Glutamatergic neuron (in vitro differentiated cells): Measurements from ENCODE around the gene ZNF419. TPM values are rescaled to one million over a fixed set of nuclear protein-coding genes. Genes with fewer than 3 reads are reported as not detected.
"Not testable (repeated sequence)": the region's sequence is repeated elsewhere in the genome, so short reads cannot be mapped to it uniquely, and the experiment has no call there.

Experiments used
- DNase-seq: peaks from one replicate; pipeline ENCODE4 v3.0.0; 2022
- H3K27ac Mint-ChIP-seq: one replicate; pipeline ENCODE4 v1.8.0; 2020; ENCODE audit warnings: mild to moderate bottlenecking, mixed read lengths, inconsistent platforms; ENCODE audit not compliant: unreplicated experiment
- H3K27me3 Mint-ChIP-seq: one replicate; pipeline ENCODE4 v1.8.0; 2020; ENCODE audit warnings: mild to moderate bottlenecking, moderate library complexity, mixed read lengths, inconsistent platforms; ENCODE audit not compliant: unreplicated experiment
- H3K36me3 Mint-ChIP-seq: one replicate; pipeline ENCODE4 v1.8.0; 2020; ENCODE audit warnings: mild to moderate bottlenecking, mixed read lengths, inconsistent platforms; ENCODE audit not compliant: unreplicated experiment
- H3K4me1 Mint-ChIP-seq: one replicate; pipeline ENCODE4 v1.8.0; 2020; ENCODE audit warnings: mild to moderate bottlenecking, low read depth, mixed read lengths, inconsistent platforms; ENCODE audit not compliant: unreplicated experiment
- H3K4me3 Mint-ChIP-seq: one replicate; pipeline ENCODE4 v1.8.0; 2020; ENCODE audit warnings: mild to moderate bottlenecking, mixed read lengths, inconsistent platforms; ENCODE audit not compliant: unreplicated experiment
- H3K9me3 Mint-ChIP-seq: one replicate; pipeline ENCODE4 v1.8.0; 2020; ENCODE audit warnings: mild to moderate bottlenecking, moderate library complexity, mixed read lengths, inconsistent platforms; ENCODE audit not compliant: unreplicated experiment
- CTCF ChIP-seq: fragments of 200-600 bp; sonication (generic); IDR thresholded peaks from one replicate; pipeline ENCODE4 v1.5.0; 2021; ENCODE audit not compliant: partially characterized antibody, unreplicated experiment
- total RNA-seq: library from RNA; stranded (reverse); fragmentation: NEBNext Ultra II Directional; extraction: Animal tissue kit (Norgen Biotek cat#: 25700); gene quantifications from one replicate; pipeline ENCODE4 v1.2.1, GENCODE V29; 2021; ENCODE audit not compliant: unreplicated experiment

The ZNF419 gene
- total RNA-seq, 1 donor from 2014 or later = 17.7 TPM

- H3K36me3 Mint-ChIP-seq = peaks cover 61% of the 10 kb centered on the region
Observed at GRCh38 chr19:57477191-57478008, 10.2 kb upstream of the ZNF419 start, which contains the start of gene ZNF772. ZNF772 (minus strand) TSS chr19:57477566; CDS start chr19:57477309, 257 bp downstream.

GRCh38 chr19:57488299-57488644, 722 bp downstream of the ZNF419 start:
- not testable (repeated sequence) for H3K4me1 Mint-ChIP-seq, H3K27me3 Mint-ChIP-seq, H3K9me3 Mint-ChIP-seq, DNase-seq, H3K27ac Mint-ChIP-seq
- Mint-ChIP-seq H3K36me3 (peaks cover 22% of the 10 kb centered on the region), H3K4me3 (peak overlapping the region; percentile 93)

More at GRCh38 chr19:57477191-57478008, 10.2 kb upstream of the ZNF419 start, which contains the start of gene ZNF772:
- TF ChIP-seq CTCF = peak; percentile 96
- peak; percentile 95 for DNase-seq
- no peaks in the 10 kb centered on the region for H3K4me1 Mint-ChIP-seq
- peak within 1 kb of the TSS; percentile 99 for H3K4me3 Mint-ChIP-seq
- H3K27me3 Mint-ChIP-seq = peaks cover 3% of the 10 kb centered on the region
- peak within 1 kb of the TSS; percentile 96 for H3K27ac Mint-ChIP-seq
- H3K9me3 Mint-ChIP-seq = peaks cover 36% of the 10 kb centered on the region

- H3K4me3 Mint-ChIP-seq = peak overlapping the region; percentile 74
Observed at GRCh38 chr19:57499332-57499679, 11.8 kb downstream of the ZNF419 start.

DNA sequence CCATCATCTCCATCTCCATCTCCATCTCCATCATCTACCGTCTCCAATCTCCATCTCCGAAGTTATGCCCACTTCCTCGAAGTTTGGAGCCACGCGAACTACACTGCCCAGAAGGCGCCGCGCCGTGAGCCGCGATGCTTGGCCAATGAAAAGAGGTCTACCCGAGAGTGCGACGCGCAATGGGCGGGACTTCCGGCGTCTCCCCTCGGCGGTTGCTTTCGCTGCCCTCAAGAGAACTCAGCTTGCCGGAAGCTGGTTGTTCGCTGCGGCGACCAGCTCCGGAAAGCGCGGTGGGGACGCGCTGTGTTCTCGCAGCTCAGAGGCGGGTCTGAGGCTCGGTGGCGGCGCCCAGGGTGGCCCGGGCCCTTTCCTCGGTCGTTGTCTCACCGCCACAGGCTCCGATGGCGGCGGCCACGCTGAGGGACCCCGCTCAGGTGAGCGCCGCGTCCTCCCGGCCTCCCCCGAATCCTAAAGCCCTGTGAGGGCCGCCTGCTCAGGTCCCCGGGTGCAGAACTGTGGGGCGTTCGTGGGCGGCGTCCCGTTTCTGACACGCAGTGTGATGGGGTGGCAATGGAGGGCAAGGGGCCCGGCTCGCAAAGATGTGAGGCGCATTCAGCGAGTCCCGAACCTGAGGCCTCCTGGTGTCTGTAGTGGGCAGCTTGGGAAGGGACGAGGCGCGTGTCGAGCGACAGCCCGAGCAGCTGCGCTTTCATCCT, 12.3 kb downstream of the ZNF419 start, which contains the start of gene ZNF773:
TSS of gene ZNF773 (plus strand) at position 259 of the 716 bp plus-strand sequence. CDS start at position 402, 143 bp downstream.
- H3K9me3 Mint-ChIP-seq, H3K4me1 Mint-ChIP-seq, H3K27me3 Mint-ChIP-seq: not testable (repeated sequence)
- Mint-ChIP-seq H3K4me3 (peak within 1 kb of the TSS; percentile 92), H3K27ac (peak within 1 kb of the TSS; percentile 40), H3K36me3 (peaks cover 30% of the 10 kb centered on the region)
- DNase-seq = peak; percentile 98

More at GRCh38 chr19:57499332-57499679, 11.8 kb downstream of the ZNF419 start:
- not testable (repeated sequence) for H3K27ac Mint-ChIP-seq, H3K27me3 Mint-ChIP-seq, H3K4me1 Mint-ChIP-seq, DNase-seq
- peaks cover 11% of the 10 kb centered on the region for H3K9me3 Mint-ChIP-seq
- peaks cover 30% of the 10 kb centered on the region for H3K36me3 Mint-ChIP-seq

DNA sequence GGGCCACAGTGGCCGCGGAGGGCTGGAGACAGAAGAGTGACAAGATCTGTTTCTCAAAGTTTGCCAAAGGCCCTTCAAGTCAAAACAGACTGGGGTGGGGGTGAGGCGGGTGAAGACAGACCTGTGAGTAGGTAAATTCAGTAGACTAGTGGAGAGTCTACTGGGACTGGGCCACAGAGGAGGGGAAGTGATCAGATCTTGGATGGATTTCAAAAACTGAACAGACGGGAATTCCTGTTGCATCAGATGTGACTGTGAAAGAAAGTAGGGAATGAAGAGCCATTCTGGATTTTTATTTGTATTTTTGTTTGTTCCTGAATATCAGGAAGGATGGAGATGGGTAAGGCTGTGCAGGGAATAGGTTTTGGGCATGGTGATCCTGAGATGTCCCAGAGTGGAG, 12.8 kb downstream of the ZNF419 start:
- H3K4me1 Mint-ChIP-seq, H3K9me3 Mint-ChIP-seq, DNase-seq, H3K27me3 Mint-ChIP-seq: not testable (repeated sequence)
- Mint-ChIP-seq H3K36me3 (peaks cover 33% of the 10 kb centered on the region), H3K27ac (peak overlapping the region; percentile 40), H3K4me3 (peak overlapping the region; percentile 92)

DNA sequence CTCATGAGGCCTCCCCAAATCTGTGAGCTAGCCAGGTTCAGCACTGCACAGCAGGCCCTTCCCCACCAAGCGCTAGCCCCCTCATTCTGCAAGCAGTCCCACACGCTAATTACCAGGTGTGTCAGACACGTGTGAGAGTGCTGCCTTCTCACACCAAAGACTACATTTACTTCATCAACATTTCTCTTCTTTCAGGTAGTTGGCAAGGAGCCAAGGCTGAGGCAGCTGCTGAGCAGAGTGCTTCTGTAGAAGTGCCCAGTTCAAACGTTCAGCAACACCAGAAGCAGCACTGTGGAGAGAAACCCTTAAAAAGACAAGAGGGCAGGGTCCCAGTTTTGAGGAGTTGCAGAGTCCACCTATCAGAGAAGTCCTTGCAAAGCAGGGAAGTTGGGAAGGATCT, 18.6 kb downstream of the ZNF419 start:
- Mint-ChIP-seq H3K27ac (no peak overlapping the region), H3K4me1 (no peaks in the 10 kb centered on the region), H3K9me3 (peaks cover 3% of the 10 kb centered on the region), H3K36me3 (peaks cover 39% of the 10 kb centered on the region), H3K27me3 (peaks cover 10% of the 10 kb centered on the region), H3K4me3 (no peak overlapping the region)
- TF ChIP-seq CTCF = no peak
- no peak for DNase-seq
